Stimulated activated naive CD8-positive, alpha-beta T cell treated with anti-CD3 and anti-CD28 coated beads, Interleukin-15, amount 100 ng/mL, for 72 hours (primary cell): Measurements from ENCODE around the gene THBS2.
"Not testable (repeated sequence)": the region's sequence is repeated elsewhere in the genome, so short reads cannot be mapped to it uniquely, and the experiment has no call there.

Experiments
- ATAC-seq: fragments of 150-1000 bp; cut with Tn5 transposase; 2 replicates; pipeline ENCODE4 v1.10.0; 2021; ENCODE audit warnings: mild to moderate bottlenecking, moderate library complexity
- DNase-seq, 2 donors: peaks; one replicate each; pipeline ENCODE4 v3.0.0; 2021 to 2022
- H3K27ac Mint-ChIP-seq, 2 donors: one replicate each; pipeline ENCODE4 v1.8.0; 2022; ENCODE audit warnings: mild to moderate bottlenecking in 2 of 2, mixed read lengths in 2 of 2, moderate library complexity in 2 of 2
- H3K27me3 Mint-ChIP-seq: one replicate; pipeline ENCODE4 v1.8.0; 2022; ENCODE audit warnings: mixed read lengths
- H3K4me1 Mint-ChIP-seq: one replicate; pipeline ENCODE4 v1.8.0; 2022; ENCODE audit warnings: mild to moderate bottlenecking, mixed read lengths
- H3K4me3 Mint-ChIP-seq, 2 donors: one replicate each; pipeline ENCODE4 v1.8.0; 2022; ENCODE audit warnings: mild to moderate bottlenecking in 2 of 2, mixed read lengths in 2 of 2, moderate library complexity in 1 of 2
- H3K9me3 Mint-ChIP-seq, 2 donors: one replicate each; pipeline ENCODE4 v1.8.0; 2022; ENCODE audit warnings: mixed read lengths in 2 of 2

Gene THBS2

DNA sequence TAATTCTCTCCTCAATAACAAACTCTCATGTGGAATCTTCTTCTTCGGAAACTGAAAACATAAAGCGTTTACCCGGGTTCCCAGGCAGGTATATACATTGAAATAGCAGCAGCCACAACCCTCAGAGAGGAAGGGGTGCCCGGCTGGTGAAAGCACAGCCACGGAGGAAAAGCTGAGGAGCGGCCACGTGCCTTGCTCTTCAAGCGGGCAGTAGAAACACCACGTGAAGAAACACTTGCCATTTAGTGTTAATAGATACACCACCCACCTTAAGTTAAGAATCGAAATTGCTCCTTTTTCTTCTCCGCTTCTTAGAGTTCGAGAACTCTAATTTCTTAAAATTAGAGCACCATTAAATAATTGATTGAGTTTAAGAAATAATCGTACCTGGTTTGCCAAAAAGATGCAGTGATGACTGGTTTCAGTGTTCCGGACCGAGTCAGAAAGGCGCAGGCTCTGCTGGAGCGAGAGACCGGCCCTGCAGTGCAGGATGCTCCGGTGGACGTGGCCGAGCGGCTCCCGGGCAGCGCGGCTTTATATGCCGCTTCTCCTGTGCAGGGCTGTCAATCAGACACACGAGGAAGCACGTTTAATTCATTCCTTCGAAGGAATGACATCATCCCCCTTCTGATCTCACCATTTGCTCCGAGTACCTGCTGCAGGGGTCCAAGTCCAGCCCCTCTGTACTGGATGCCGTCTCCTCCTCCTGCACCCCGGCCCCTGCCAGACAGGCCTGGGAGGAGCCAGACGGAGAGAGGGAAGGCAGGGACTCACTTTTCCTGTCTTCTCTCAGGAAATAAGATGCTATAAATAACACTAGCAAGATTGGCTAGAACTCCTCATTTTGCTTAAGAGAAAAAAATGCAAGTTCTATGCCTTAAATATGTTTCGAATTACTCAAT is at the start of gene THBS2:
Gene THBS2, minus strand, starts transcription at position 510 of the 902 bp plus-strand sequence. CDS start 3,062 bp downstream, outside the sequence.
- Mint-ChIP-seq H3K27me3 (peaks cover 78% of the 10 kb centered on the region), H3K4me3 (peak within 1 kb of the TSS; percentile 48 to 67), H3K9me3 (peaks cover 0 to 6% of the 10 kb centered on the region in 2 donors), H3K4me1 (peaks cover 33% of the 10 kb centered on the region), H3K27ac (no peak within 1 kb of the TSS)
- no peak for DNase-seq
- ATAC-seq: no peak

DNA sequence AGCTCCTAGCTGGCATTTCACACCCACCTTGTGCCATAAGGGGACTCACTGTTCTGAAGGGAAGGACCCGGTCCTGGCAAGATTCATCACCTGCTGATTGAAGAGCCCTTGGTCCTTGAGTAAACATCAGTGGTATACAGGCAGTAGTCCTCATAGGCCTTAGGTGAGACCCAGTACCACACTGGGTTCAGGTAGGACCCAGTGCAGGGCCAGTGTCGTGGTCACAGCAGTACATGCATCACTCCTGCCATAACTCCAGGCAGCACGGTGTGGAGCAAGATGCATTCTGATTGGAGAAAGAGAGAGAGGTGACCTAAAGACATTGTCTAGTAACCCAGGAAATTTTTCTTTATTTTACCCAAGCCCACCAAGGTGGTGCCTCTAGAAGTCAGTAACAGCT is 49.1 kb upstream of the THBS2 start:
- Mint-ChIP-seq H3K27ac (no peak overlapping the region), H3K4me3 (no peak overlapping the region), H3K4me1 (no peaks in the 10 kb centered on the region), H3K9me3 (no peaks in the 10 kb centered on the region), H3K27me3 (peaks cover 32% of the 10 kb centered on the region)
- ATAC-seq (no peak), DNase-seq (no peak)

GRCh38 chr6:169302255-169302654 is 48.6 kb upstream of the THBS2 start:
- H3K27me3 Mint-ChIP-seq: peaks cover 32% of the 10 kb centered on the region
- no peak for ATAC-seq

DNA sequence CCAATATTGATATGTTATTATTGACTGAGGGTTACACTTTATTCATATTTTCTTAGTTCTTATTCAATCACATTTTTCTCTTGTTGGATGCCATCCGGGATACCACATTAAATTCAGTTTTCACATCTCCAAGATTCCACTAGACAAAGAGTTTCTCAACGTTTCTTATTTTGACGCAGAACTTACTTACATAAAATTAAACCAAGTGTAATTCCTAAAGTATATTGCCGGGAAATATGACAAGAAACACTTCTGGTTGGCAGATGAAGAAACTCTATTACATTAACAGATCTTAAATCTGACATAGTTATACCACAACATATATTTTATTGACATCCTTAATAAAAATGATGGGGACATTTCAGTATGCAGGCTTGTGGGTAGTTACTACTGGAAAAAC is 47.3 kb upstream of the THBS2 start:
- no peak overlapping the region for H3K4me3 Mint-ChIP-seq
- ATAC-seq (no peak), DNase-seq (no peak)
- H3K27me3 Mint-ChIP-seq: peaks cover 32% of the 10 kb centered on the region
- H3K9me3 Mint-ChIP-seq: no peaks in the 10 kb centered on the region
- no peaks in the 10 kb centered on the region for H3K4me1 Mint-ChIP-seq
- H3K27ac Mint-ChIP-seq: no peak overlapping the region

More at GRCh38 chr6:169302255-169302654, 48.6 kb upstream of the THBS2 start:
- no peaks in the 10 kb centered on the region for H3K9me3 Mint-ChIP-seq
- no peak for DNase-seq
- no peaks in the 10 kb centered on the region for H3K4me1 Mint-ChIP-seq
- no peak overlapping the region for H3K4me3 Mint-ChIP-seq
- no peak overlapping the region for H3K27ac Mint-ChIP-seq

- peaks cover 38% of the 10 kb centered on the region for H3K27me3 Mint-ChIP-seq
- not testable (repeated sequence) for H3K4me1 Mint-ChIP-seq, ATAC-seq, DNase-seq, H3K27ac Mint-ChIP-seq, H3K4me3 Mint-ChIP-seq, H3K9me3 Mint-ChIP-seq
Measured at GRCh38 chr6:169298626-169299025, 45.0 kb upstream of the THBS2 start.

- no peak overlapping the region for H3K4me3 Mint-ChIP-seq
- ATAC-seq (no peak), DNase-seq (no peak)
- no peaks in the 10 kb centered on the region for H3K9me3 Mint-ChIP-seq
- no peaks in the 10 kb centered on the region for H3K4me1 Mint-ChIP-seq
- H3K27me3 Mint-ChIP-seq: peaks cover 18% of the 10 kb centered on the region
- H3K27ac Mint-ChIP-seq: no peak overlapping the region
Measured at GRCh38 chr6:169296622-169297021, 43.0 kb upstream of the THBS2 start.

GRCh38 chr6:169296170-169296569 is 42.5 kb upstream of the THBS2 start:
- Mint-ChIP-seq H3K9me3 (no peaks in the 10 kb centered on the region), H3K27me3 (peaks cover 18% of the 10 kb centered on the region), H3K27ac (no peak overlapping the region), H3K4me3 (no peak overlapping the region), H3K4me1 (no peaks in the 10 kb centered on the region)
- ATAC-seq: no peak
- DNase-seq: no peak

GRCh38 chr6:169293196-169293595 is 39.5 kb upstream of the THBS2 start:
- ATAC-seq: no peak
- peaks cover 18% of the 10 kb centered on the region for H3K27me3 Mint-ChIP-seq
- H3K27ac Mint-ChIP-seq: no peak overlapping the region
- no peaks in the 10 kb centered on the region for H3K9me3 Mint-ChIP-seq
- DNase-seq: no peak
- no peaks in the 10 kb centered on the region for H3K4me1 Mint-ChIP-seq
- H3K4me3 Mint-ChIP-seq: no peak overlapping the region

- peaks cover 23% of the 10 kb centered on the region for H3K27me3 Mint-ChIP-seq
- DNase-seq (no peak), ATAC-seq (no peak)
- no peaks in the 10 kb centered on the region for H3K4me1 Mint-ChIP-seq
- H3K9me3 Mint-ChIP-seq: no peaks in the 10 kb centered on the region
- no peak overlapping the region for H3K4me3 Mint-ChIP-seq
- no peak overlapping the region for H3K27ac Mint-ChIP-seq
Measured at GRCh38 chr6:169292338-169293124, 38.9 kb upstream of the THBS2 start.

- Mint-ChIP-seq H3K4me1 (no peaks in the 10 kb centered on the region), H3K27ac (no peak overlapping the region), H3K4me3 (no peak overlapping the region), H3K27me3 (peaks cover 23% of the 10 kb centered on the region), H3K9me3 (no peaks in the 10 kb centered on the region)
- DNase-seq (no peak), ATAC-seq (no peak)
Measured at GRCh38 chr6:169291646-169292337, 38.1 kb upstream of the THBS2 start.

GRCh38 chr6:169291148-169291547 is 37.5 kb upstream of the THBS2 start:
- H3K9me3 Mint-ChIP-seq: no peaks in the 10 kb centered on the region
- peaks cover 23% of the 10 kb centered on the region for H3K27me3 Mint-ChIP-seq
- no peaks in the 10 kb centered on the region for H3K4me1 Mint-ChIP-seq
- no peak overlapping the region for H3K27ac Mint-ChIP-seq
- DNase-seq (no peak), ATAC-seq (no peak)
- no peak overlapping the region for H3K4me3 Mint-ChIP-seq

DNA sequence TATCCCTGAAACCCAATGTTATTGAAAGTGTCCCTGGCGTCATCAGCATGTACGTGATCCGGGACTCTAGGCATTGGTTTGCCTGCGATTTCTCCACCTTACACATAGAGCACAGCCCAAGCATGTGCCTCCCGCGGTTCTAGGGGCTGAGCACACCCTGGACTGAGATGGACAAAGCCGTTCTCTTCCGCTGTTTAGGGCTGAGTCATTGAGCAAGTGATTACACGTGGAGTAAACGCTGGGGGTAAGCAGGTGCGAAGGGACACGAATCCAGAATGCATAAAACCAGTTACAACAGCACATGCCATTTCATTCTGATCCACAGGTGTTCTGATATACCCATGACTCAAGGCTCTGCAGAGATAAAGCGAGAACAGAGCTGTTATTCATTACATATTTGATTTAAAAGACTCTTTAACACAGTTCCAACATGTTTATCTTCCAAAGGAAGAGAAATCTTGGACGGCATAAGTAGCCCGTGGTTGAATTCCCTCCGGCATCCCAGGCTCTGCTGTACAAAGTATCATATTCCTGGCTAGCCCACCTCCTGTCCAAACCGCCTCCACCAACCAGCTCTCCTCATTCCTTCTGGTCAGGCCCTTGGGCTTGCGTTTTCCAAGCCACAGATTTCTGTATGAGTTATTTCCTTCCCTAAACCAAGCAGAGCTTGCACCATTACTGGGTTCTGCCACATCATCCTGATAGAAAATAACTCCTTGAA is 36.1 kb upstream of the THBS2 start:
- H3K9me3 Mint-ChIP-seq: no peaks in the 10 kb centered on the region
- peak overlapping the region in 1 of 2 donors; percentile 6 for H3K27ac Mint-ChIP-seq
- ATAC-seq (no peak), DNase-seq (no peak)
- H3K4me3 Mint-ChIP-seq: no peak overlapping the region
- H3K4me1 Mint-ChIP-seq: no peaks in the 10 kb centered on the region
- H3K27me3 Mint-ChIP-seq: peaks cover 21% of the 10 kb centered on the region

DNA sequence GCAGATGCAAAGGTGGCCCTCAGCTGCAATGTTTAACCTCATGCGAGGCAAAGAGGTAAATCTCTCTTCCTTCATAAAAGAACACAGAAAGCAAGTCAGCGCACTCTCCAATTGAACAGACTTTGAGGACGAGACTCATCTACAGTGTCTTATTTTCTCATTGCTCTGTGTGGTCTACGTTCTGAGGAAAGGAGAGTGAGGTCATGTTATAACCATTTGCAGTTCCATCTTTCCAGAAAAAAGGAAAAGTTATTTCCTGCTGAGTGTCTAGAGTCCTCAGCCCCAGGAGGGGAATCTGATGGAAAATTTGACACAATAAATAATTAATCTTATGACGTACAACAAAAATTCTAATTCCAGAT is 35.6 kb upstream of the THBS2 start:
- H3K4me3 Mint-ChIP-seq: no peak overlapping the region
- no peak overlapping the region for H3K27ac Mint-ChIP-seq
- H3K27me3 Mint-ChIP-seq: peaks cover 15% of the 10 kb centered on the region
- DNase-seq: no peak
- H3K9me3 Mint-ChIP-seq: no peaks in the 10 kb centered on the region
- no peaks in the 10 kb centered on the region for H3K4me1 Mint-ChIP-seq
- ATAC-seq: no peak

- Mint-ChIP-seq H3K4me1 (no peaks in the 10 kb centered on the region), H3K27me3 (peaks cover 14% of the 10 kb centered on the region), H3K27ac (no peak overlapping the region), H3K4me3 (no peak overlapping the region), H3K9me3 (no peaks in the 10 kb centered on the region)
- DNase-seq (no peak), ATAC-seq (no peak)
Measured at GRCh38 chr6:169288591-169288990, 34.9 kb upstream of the THBS2 start.

DNA sequence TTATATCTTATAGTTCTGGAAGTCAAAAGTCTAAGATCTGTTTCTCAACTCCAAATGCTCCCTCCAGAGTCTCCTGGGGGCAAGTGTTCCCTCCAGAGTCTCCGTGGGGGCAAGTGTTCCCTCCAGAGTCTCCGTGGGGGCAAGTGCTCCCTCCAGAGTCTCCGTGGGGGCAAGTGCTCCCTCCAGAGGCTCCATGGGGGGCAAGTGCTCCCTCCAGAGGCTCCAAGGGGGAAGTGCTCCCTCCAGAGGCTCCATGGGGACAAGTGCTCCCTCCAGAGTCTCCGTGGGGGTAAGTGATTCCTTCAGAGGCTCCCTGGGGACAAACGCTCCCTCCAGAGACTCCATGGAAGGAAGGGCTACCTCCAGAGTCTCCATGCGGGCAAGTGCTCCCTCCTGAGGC is 34.0 kb upstream of the THBS2 start:
- no peak overlapping the region for H3K4me3 Mint-ChIP-seq
- H3K4me1 Mint-ChIP-seq: no peaks in the 10 kb centered on the region
- H3K27me3 Mint-ChIP-seq: peaks cover 14% of the 10 kb centered on the region
- DNase-seq (no peak), ATAC-seq (no peak)
- H3K27ac Mint-ChIP-seq: no peak overlapping the region
- no peaks in the 10 kb centered on the region for H3K9me3 Mint-ChIP-seq
